Raji (cell line): ENCODE results near the gene MIPOL1.

Source experiments
- POLR2A ChIP-seq: IDR thresholded peaks from 2 replicates; pipeline ENCODE4 v1.6.1; 2011; ENCODE audit warnings: low read depth, low read length, control low read depth; ENCODE audit not compliant: insufficient read depth

The MIPOL1 gene

DNA sequence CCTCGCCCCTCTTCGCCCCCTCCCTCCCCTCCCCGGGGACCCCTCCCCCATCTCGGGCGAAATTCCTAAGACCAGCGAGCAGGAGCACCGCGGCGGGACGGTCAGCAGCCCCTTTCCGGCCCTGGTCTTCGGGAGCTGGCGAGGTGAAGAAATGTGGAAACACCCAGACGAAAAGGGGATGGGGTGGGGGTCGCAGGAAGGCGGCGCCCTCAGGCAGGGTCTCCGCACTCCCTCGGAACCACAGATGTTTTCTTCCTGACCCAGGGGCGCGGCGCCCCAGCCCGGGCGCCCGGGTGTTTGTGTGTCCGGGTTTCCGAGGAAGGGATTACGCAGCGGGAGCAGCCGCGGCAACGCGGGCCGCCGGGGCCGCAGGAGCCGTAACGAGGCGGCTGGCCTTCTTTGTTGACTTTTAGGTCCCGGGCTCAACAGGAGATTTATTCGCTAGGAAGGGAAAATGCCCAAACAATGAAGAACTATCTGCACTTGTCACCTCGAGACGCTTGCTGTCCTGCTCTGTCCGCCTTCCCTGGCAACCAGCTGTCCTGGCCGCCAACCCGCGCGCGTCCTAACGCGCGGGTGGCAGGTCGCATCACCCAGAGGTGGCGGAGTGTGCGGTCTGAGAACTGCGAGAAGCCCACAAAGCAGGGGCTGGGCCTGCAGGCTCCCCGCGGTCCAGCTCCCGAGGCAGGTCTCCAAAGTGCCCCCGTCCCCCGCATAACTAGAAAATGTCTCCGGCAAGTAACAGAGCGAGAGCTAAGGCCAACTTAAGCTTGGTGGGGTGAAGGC, 390.3 kb downstream of the MIPOL1 start:
- TF ChIP-seq POLR2A, result no peak

DNA sequence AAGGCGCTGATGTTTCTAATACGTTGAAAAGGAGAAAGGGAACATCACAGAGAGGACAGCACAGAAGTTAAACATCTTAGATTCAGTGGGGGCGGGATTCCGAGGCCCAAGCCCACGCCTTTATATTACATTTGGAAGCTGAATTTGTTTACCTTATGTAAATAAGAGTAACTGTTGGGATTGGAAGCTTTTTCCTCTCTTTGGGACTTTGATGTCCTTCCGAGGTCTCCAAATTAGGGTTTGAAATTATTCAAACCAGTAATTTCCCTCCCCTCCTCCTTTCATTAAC, 390.9 kb downstream of the MIPOL1 start:
- TF ChIP-seq POLR2A, result no peak

DNA sequence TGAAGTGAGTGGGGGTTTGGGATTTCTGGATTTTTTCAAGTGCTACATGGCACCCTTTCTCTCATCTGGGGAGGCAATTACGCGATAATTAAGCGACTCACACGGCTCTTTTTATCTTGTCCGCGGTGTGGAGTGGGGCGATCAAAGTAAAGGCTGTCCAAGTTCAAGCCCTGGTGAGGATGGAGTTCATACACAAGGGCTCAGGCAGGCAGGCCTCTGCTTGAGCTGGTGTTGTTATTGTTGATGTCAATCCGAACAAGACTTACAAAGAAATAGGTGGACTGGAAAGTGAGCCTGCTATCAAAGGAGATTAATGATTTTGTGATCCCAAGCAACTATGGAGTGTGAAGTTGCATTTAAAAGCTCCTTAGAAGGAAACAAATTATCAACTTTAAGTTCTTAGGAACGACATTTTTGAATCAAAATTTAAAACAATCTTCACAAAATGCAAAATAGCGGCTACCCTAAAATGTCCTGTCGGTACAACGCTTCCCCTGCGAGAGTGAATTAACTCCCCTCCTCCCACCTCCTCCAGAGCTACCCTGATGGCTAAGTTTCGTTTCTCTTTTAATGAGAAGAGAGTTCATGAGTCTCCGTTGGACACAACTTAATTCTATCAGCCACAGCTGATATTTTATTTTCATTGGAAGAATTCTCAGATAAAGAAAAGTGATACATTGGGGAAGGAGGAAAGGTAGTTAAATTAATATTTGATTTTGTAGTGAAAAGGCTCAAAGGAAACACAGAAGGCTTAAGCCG, 391.4 kb downstream of the MIPOL1 start:
- no peak for TF ChIP-seq POLR2A

DNA sequence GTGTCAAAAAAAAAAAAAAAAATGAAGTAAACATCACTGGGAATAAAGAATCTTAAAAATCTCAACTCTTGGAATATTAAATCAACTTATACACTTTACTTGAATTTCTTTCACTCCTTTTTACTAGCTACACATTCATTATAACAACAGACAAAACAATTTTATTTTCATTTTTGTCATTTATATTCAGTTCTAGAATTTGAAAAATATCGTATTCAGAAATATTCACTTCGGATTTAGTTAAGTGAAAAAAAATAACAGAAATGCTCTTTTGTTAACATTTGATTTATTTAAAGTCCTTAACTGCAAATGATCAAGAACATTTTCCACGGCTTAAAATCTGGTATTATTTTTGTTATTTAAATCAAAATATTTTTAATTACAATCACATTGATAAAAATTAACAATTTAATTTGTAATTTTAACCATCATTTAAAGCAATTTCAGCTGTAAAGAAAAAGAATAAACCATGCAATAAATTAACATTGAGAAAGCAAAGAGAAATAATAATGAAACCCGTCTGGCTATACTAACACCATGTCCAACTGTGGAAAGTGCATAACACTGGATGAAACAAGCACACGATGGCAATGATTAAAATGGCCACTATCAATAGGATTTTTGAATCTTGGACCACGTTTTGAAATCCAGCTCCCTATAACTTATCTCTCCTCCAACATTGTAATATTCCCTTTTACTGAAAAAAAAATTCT, 392.1 kb downstream of the MIPOL1 start:
- no peak for TF ChIP-seq POLR2A

DNA sequence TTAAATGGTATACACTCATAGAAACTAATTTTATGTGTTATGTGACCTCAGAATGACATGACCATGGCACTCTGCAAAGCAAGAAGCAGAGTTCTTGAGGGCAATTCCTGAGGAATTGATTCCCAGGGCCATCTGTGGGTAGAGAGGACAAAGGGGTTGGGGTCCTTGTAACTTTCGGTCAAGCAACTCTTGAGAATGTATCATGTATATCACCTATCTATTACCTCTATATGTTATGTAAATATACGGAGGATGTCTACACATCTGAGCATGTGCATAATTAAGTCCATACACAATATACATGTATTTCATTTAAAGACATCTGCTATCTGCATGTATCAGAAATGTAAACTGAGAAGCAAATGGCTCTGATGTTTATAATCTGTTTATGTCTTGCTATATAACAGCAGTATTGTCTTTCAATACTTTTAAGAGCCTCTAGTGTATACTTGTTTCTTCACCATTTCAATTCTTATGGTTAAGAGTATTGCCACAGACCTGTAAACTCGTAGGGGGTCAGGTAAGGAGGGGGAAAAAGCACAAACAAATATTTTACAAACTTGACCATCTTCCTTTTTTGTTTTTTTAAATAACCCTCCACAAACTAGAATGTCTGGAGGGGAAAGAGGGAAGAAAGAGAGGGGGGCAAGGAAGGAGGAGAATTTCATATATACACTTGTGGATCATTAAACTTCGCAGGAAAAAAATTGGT, 392.8 kb downstream of the MIPOL1 start:
- TF ChIP-seq POLR2A, result no peak

DNA sequence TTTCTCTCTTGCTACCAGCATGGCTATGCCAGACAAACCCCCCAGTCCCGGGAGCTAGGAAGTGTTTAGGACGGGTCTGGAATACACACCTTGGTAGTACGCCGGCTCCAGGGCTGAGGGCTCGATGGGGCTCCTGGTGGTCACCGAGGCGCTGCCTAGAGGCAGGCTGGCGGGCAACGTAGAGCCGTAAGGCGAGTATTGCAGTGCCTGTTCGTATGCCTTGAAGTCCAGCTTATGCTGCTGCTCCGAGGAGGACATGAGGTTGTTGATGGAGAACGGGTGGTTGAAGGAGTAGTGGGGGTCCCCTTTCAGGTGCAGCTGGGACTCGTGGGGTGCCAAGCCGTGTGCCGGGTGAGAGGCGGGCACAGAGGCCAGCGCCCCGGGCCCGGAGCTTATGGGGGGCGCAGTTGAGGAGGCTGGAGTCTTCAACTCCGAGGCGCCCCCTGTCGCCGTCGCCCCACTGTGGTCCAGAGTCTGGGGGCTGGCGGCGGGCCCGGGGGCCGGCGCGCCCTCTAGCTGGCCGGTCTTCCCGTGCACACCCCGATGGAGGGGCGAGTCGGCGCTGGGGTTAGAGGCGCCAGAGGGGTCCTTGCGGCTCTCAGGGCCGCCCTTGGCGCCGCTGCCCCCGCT, 393.7 kb downstream of the MIPOL1 start:
- no peak for TF ChIP-seq POLR2A

DNA sequence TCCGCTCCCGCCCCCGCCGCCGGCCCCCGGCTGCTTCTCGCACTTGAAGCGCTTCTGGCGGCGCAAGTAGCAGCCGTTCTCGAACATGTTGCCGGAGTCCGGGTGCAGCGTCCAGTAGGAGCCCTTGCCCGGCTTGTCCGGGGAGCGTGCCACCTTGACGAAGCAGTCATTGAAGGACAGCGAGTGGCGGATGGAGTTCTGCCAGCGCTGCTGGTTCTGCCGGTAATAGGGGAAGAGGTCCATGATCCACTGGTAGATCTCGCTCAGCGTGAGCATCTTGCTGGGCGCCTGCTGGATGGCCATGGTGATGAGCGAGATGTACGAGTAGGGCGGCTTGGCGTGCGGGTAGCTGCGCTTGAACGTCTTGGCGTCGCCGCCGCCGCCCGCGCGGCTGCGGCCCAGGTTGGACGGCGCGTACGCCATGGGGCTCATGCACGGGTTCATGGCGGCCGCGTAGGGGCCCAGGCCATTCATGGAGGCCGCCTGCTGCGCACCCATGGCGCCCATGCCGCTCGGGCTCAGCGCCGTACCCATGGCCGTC, 394.3 kb downstream of the MIPOL1 start:
- TF ChIP-seq POLR2A, result no peak

DNA sequence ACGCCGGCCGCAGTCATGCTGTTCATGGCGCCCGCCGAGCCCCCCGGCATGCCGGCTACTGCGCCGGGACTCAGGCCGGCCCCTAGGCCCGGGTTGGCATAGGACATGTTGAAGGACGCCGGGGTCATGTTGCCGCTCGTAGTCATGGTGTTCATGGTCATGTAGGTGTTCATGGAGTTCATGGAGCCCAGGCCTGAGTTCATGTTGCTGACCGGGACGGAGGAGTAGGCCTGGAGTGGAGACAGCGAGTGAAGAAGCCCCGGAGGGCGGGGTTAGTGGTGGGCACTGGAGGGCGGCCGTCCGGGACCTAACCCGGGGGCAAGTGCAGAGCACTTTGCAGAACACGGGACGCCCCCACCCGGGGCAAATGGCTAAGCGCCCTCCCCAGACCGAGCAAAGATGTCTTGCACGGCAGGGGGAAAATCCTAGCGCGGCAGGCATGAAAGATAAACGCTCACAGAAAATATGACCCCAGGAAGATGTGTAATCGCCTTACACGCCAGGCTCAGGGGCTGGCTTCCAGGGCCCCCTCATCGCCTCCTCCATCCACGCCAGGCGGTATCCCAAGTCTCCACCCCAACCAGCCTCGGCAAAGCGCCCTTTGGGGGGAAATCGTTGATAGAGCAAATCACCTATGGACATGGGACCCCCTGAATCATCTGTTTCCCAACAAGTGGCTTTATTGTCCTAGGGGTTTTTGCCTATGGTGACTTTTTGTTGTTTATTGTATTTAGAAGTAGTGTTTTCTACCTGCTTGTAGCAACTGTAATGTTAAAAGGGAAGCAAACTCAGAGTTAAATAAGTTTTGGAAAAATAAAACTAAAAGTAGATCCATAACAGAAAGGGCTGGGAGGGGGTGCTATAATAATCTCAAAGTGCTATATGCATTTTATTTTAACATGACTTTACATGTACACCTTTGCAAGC, 395.0 kb downstream of the MIPOL1 start:
- no peak for TF ChIP-seq POLR2A

DNA sequence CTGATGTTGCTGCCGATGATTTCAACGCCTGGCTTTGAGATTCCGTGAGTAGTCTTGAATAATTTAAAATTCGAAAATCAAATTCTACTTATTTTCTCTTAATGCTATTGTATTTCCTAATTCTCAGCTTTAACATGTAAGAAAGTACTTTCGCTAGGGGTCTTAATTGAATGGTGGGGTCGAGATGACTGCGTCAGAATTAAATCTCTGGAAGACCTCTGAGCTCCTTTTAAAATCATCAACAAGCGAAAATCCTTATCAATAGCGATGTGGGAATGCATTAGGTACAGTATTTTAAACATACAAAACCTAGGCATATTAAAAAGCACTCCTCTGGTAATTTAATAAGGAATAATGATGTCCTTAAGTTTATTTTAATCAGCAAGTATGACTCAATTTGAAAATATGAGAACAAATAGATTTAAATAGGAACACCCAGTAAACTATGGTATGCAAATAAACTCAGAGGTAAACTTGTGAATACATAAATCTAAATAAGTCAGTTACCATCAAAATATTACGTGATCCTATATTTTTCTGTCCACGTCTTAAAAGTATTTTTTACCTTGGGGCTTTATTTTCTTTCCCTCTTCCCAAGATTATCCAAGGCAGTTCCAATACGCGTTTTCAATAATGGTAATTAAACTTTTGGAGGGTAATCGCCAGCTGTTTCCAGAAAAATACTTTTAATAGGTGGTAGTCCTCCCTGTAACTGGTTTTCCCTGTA, 395.9 kb downstream of the MIPOL1 start:
- TF ChIP-seq POLR2A, result no peak

DNA sequence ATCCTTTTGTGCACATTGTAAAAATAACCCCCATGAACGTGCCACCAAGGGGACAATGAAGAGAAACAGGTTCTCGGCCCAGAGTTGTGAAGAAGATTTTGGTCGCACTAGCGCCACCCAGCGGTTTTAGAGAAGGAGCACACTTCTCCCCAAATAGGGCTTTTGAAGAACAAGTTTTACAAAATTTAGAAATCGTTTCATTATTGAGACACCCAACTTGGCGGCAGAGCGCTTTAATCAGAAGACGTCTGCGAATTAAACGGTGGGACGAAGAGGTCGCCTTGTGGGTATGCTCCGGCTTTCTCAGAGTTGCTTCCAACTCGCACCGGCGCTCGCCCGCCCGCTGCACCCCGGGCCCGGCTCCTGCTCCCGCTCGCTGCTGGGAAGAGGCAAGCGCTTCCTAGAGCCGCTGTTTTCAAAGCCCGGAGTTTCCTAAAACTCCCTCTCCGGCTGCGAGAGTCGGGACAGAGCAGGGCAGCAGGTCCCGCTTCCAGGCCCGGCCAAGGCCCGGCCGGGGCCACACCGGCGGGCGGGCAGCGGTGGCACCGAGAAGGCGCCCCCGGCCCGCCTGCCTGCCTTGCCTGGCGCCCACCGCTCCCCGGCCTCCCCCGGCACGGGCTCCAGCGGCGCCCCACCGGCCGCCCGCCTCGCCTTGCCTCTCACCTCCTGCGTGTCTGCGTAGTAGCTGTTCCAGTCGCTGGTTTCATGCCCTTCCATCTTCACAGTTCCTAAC, 396.7 kb downstream of the MIPOL1 start:
- no peak for TF ChIP-seq POLR2A

DNA sequence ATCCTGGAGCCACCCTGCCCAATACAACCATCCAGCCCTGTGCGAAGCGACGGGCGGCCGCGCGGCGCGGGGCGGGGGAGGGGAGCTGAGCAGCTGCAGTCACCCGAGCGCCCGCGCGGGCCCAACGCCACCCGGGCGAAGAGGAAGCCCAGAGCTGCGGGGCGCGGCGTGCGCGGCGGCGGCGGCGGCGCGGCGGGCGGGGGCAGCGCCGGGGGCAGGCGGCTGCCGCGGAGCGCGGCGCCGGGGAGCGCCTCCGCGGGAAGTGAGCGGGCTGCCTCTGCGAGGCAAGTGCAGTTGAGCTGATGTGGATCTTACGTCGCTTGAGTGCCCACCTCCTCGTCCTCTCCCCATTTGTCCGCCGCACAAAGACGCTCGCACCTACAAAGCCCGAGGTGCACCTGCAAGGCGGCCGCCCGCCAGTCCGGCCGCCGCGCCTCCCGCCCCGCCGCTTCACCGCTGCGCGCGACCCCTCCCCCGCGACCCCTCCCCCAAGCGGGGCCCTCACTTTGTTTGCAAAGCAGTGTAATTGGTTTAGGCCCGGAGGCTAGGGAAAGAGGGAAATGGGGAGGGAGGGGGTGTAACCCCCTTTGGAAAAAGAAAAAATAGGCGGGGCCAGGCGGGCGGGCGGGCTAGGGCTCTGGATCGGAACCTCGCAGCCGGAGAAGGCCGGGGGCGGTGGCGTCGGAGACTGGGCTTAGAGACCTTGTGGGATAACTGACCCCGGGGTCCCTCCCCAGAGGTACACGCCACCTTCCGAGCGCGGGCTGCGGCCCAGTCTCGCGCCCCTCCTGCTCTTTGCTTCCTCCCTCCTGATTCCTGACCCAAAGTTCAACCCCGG, 397.5 kb downstream of the MIPOL1 start, which contains the start of the genes FOXA1 and TTC6:
Gene FOXA1 (minus strand): TSS at position 279 of the 838 bp plus-strand sequence. CDS start 277 bp downstream, at position 2.
Gene TTC6 (plus strand): TSS at position 659 of the 838 bp plus-strand sequence. CDS start 26,436 bp downstream, outside the sequence.
- TF ChIP-seq POLR2A, result no peak
